Activated CD8-positive, alpha-beta T cell treated with anti-CD3 and anti-CD28 coated beads for 36 hours (primary cell): ENCODE data around the gene DHRS3. TPM values are rescaled to one million over a fixed set of nuclear protein-coding genes. Genes with fewer than 3 reads are reported as not detected.

Experiments used
- ATAC-seq: fragments of 200-7000 bp; cut with Tn5 transposase; one replicate; pipeline ENCODE4 v1.10.0; 2021; ENCODE audit warnings: mild to moderate bottlenecking, moderate library complexity
- CTCF ChIA-PET: fragments of 350-600 bp; sonication (Branson Sonifier 250); formaldehyde crosslinking; loops from one replicate; lab custom pipeline; 2021; ENCODE audit warnings: antibody characterized with exemption; lab: Charles Lee
- POLR2A ChIA-PET: fragments of 350-600 bp; sonication (Branson Sonifier 250); formaldehyde crosslinking; loops from one replicate; lab custom pipeline; 2021; ENCODE audit warnings: antibody characterized with exemption; lab: Charles Lee
- DNase-seq: peaks from one replicate; pipeline ENCODE4 v3.0.0-alpha.2; 2020
- H3K27ac Mint-ChIP-seq: one replicate; pipeline ENCODE4 v1.8.0; 2021; ENCODE audit warnings: mild to moderate bottlenecking, mixed read lengths
- H3K27me3 Mint-ChIP-seq: one replicate; pipeline ENCODE4 v1.8.0; 2021; ENCODE audit warnings: mixed read lengths
- H3K36me3 Mint-ChIP-seq: one replicate; pipeline ENCODE4 v1.8.0; 2021; ENCODE audit warnings: low read depth, mixed read lengths
- H3K4me1 Mint-ChIP-seq: one replicate; pipeline ENCODE4 v1.8.0; 2021; ENCODE audit warnings: low read depth, mixed read lengths
- H3K4me3 Mint-ChIP-seq: one replicate; pipeline ENCODE4 v1.8.0; 2021; ENCODE audit warnings: mild to moderate bottlenecking, moderate library complexity, mixed read lengths
- H3K9me3 Mint-ChIP-seq: one replicate; pipeline ENCODE4 v1.8.0; 2021; ENCODE audit warnings: mixed read lengths
- intact Hi-C: fragments of 100-400 bp; cut with micrococcal nuclease; formaldehyde crosslinking; loops from one replicate; pipeline ENCODE4 v1.10.0; 2022
- total RNA-seq, 2 experiments: library from RNA; stranded (reverse); gene quantifications; one replicate each; pipeline ENCODE4 v1.2.3, GENCODE V29; 2021
- TF ChIP-seq, protein P1 (sequence below): fragments of 200-600 bp; IDR thresholded peaks from one replicate; pipeline ENCODE4 v1.8.0; 2022; ENCODE audit warnings: antibody characterized with exemption, mild to moderate bottlenecking

The DHRS3 gene
- total RNA-seq, 2 experiments from 2014 or later = 129 to 135 TPM

DNA sequence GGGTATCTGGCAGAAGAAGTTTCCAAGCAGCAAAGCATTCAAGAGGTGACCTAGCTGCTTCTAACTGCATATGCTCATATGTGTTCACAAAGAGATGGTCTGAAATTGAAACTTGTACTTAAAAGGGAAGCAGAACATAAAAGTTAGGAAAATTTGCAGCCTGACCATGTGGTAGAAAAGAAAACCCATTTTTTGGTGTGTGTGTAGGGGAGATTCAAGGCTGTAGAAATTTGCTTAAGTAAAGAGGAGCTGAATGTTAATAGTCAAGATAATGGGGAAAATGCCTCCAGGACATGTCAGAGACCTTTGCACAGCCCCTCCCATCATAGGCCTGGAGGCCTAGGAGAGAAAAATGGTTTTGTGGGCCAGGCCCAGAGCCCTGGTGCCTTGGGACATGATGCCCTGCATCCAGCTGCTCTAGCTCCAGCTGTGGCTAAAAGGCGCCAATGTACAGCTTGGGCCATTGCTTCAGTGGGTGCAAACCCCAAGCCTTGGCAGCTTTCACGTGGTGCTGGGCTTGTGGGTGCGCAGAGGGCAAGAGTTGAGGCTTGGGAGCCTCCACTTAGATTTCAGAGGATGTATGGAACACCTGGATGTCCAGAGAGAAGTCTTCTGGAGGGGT, 54.9 kb downstream of the DHRS3 start:
- DNase-seq (no peak), ATAC-seq (no peak)
- Mint-ChIP-seq H3K27ac (no peak overlapping the region), H3K36me3 (peaks cover 51% of the 10 kb centered on the region), H3K4me1 (no peaks in the 10 kb centered on the region), H3K4me3 (no peak overlapping the region), H3K27me3 (no peaks in the 10 kb centered on the region), H3K9me3 (peaks cover 25% of the 10 kb centered on the region)
- ChIA-PET CTCF (interaction anchor here (0.7 to 1.1 kb wide), 2 partner anchors 10 to 16 kb away, joined by 3 read pairs; no protein-coding TSS in a partner anchor), POLR2A (no interaction called here)
- intact Hi-C loops = no loop called here
- TF ChIP-seq, protein P1, sequence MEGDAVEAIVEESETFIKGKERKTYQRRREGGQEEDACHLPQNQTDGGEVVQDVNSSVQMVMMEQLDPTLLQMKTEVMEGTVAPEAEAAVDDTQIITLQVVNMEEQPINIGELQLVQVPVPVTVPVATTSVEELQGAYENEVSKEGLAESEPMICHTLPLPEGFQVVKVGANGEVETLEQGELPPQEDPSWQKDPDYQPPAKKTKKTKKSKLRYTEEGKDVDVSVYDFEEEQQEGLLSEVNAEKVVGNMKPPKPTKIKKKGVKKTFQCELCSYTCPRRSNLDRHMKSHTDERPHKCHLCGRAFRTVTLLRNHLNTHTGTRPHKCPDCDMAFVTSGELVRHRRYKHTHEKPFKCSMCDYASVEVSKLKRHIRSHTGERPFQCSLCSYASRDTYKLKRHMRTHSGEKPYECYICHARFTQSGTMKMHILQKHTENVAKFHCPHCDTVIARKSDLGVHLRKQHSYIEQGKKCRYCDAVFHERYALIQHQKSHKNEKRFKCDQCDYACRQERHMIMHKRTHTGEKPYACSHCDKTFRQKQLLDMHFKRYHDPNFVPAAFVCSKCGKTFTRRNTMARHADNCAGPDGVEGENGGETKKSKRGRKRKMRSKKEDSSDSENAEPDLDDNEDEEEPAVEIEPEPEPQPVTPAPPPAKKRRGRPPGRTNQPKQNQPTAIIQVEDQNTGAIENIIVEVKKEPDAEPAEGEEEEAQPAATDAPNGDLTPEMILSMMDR = no peak

GRCh38 chr1:12561121-12561520, 56.9 kb downstream of the DHRS3 start:
- H3K4me3 Mint-ChIP-seq = no peak overlapping the region
- peaks cover 25% of the 10 kb centered on the region for H3K9me3 Mint-ChIP-seq
- no peak overlapping the region for H3K27ac Mint-ChIP-seq
- intact Hi-C loops = no loop called here
- H3K4me1 Mint-ChIP-seq = no peaks in the 10 kb centered on the region
- no peak for ATAC-seq
- no peaks in the 10 kb centered on the region for H3K27me3 Mint-ChIP-seq
- DNase-seq = no peak
- ChIA-PET POLR2A (interaction anchor here (0.6 kb wide), 1 partner anchor 26 kb away, joined by 3 read pairs; no protein-coding TSS in a partner anchor), CTCF (no interaction called here)
- H3K36me3 Mint-ChIP-seq = peaks cover 32% of the 10 kb centered on the region
- TF ChIP-seq, protein P1 = no peak

GRCh38 chr1:12556957-12557935, 60.8 kb downstream of the DHRS3 start:
- intact Hi-C loops = no loop called here
- DNase-seq (no peak), ATAC-seq (no peak)
- ChIA-PET POLR2A (interaction anchor here (1.2 kb wide), 1 partner anchor 12 kb away, joined by 3 read pairs; no protein-coding TSS in a partner anchor), CTCF (interaction anchor here (1.2 kb wide), 1 partner anchor 22 kb away, joined by 3 read pairs; no protein-coding TSS in a partner anchor)
- no peak overlapping the region for H3K4me3 Mint-ChIP-seq
- H3K4me1 Mint-ChIP-seq = no peaks in the 10 kb centered on the region
- TF ChIP-seq, protein P1 = no peak
- no peak overlapping the region for H3K27ac Mint-ChIP-seq
- no peaks in the 10 kb centered on the region for H3K27me3 Mint-ChIP-seq
- peaks cover 3% of the 10 kb centered on the region for H3K9me3 Mint-ChIP-seq
- peaks cover under 1% of the 10 kb centered on the region for H3K36me3 Mint-ChIP-seq

- H3K4me1 Mint-ChIP-seq = no peaks in the 10 kb centered on the region
- H3K27me3 Mint-ChIP-seq = no peaks in the 10 kb centered on the region
- intact Hi-C loops = no loop called here
- DNase-seq (no peak), ATAC-seq (no peak)
- H3K27ac Mint-ChIP-seq = no peak overlapping the region
- ChIA-PET POLR2A (interaction anchor here (1.2 kb wide), 1 partner anchor 13 kb away, joined by 3 read pairs; no protein-coding TSS in a partner anchor), CTCF (interaction anchor here (1.2 kb wide), 1 partner anchor 21 kb away, joined by 3 read pairs; no protein-coding TSS in a partner anchor)
- peaks cover 3% of the 10 kb centered on the region for H3K9me3 Mint-ChIP-seq
- TF ChIP-seq, protein P1 = no peak
- H3K4me3 Mint-ChIP-seq = no peak overlapping the region
- no peaks in the 10 kb centered on the region for H3K36me3 Mint-ChIP-seq
Observed at GRCh38 chr1:12556368-12556930, 61.6 kb downstream of the DHRS3 start.
